ENCODE measurements around the gene XAGE3. TPM values are rescaled to one million over a fixed set of nuclear protein-coding genes. Genes with fewer than 3 reads are reported as not detected.
"Not testable (repeated sequence)": the region's sequence is repeated elsewhere in the genome, so short reads cannot be mapped to it uniquely, and the experiment has no call there.

XAGE3 gene
- total and polyA plus RNA-seq, 2 donors (not counting 1 experiment from before 2014, with no cell fraction given) = not detected

- H3K4me2 ChIP-seq (ENCODE audit: extremely low read depth, insufficient read depth, low read length); H3K27ac ChIP-seq (ENCODE audit: insufficient read depth, low read length); H3K36me3 ChIP-seq (ENCODE audit: control insufficient read depth, insufficient read depth, low read length); DNase-seq (ENCODE audit: low read depth in 2 of 2); H4K20me1 ChIP-seq (ENCODE audit: control insufficient read depth, extremely low read depth, insufficient read depth, low read length); H3K4me3 ChIP-seq (replicated peaks in 1 of 4; ENCODE audit: control extremely low read depth in 1 of 4, insufficient read depth in 1 of 4, low read depth in 3 of 4, low read length in 4 of 4); H3K9me3 ChIP-seq (ENCODE audit: control insufficient read depth, insufficient read depth, low read depth, low read length); H2AFZ ChIP-seq (ENCODE audit: low read length); H3K9ac ChIP-seq (ENCODE audit: insufficient read depth, low read length); H3K27me3 ChIP-seq (ENCODE audit: control insufficient read depth, insufficient read depth, low read length); H3K4me1 ChIP-seq (ENCODE audit: control insufficient read depth, extremely low read depth, insufficient read depth, low read length); H3K79me2 ChIP-seq (ENCODE audit: control insufficient read depth, insufficient read depth, low read length): not testable (repeated sequence)
Observed at GRCh38 chrX:52906072-52906471, 38.2 kb upstream of the XAGE3 start.

- DNase-seq (ENCODE audit: low read depth in 2 of 2) = not testable (repeated sequence)
Observed at GRCh38 chrX:52905531-52905930, 37.6 kb upstream of the XAGE3 start.

GRCh38 chrX:52896855-52897709 lies 29.2 kb upstream of the XAGE3 start, which contains the start of gene FAM156B:
Gene FAM156B (plus strand): TSS chrX:52897330. CDS start chrX:52907226, 9,896 bp downstream.
- H3K4me1 ChIP-seq (ENCODE audit: control insufficient read depth, extremely low read depth, insufficient read depth, low read length) = not testable (repeated sequence)

More at GRCh38 chrX:52905531-52905930, 37.6 kb upstream of the XAGE3 start:
- H2AFZ ChIP-seq (ENCODE audit: low read length); H3K79me2 ChIP-seq (ENCODE audit: control insufficient read depth, insufficient read depth, low read length); H4K20me1 ChIP-seq (ENCODE audit: control insufficient read depth, extremely low read depth, insufficient read depth, low read length); H3K4me2 ChIP-seq (ENCODE audit: extremely low read depth, insufficient read depth, low read length); H3K9me3 ChIP-seq (ENCODE audit: control insufficient read depth, insufficient read depth, low read depth, low read length); H3K4me1 ChIP-seq (ENCODE audit: control insufficient read depth, extremely low read depth, insufficient read depth, low read length); H3K36me3 ChIP-seq (ENCODE audit: control insufficient read depth, insufficient read depth, low read length); H3K27me3 ChIP-seq (ENCODE audit: control insufficient read depth, insufficient read depth, low read length); H3K9ac ChIP-seq (ENCODE audit: insufficient read depth, low read length); H3K27ac ChIP-seq (ENCODE audit: insufficient read depth, low read length); H3K4me3 ChIP-seq (replicated peaks in 1 of 4; ENCODE audit: control extremely low read depth in 1 of 4, insufficient read depth in 1 of 4, low read depth in 3 of 4, low read length in 4 of 4): not testable (repeated sequence)

GRCh38 chrX:52896438-52896837 lies 28.6 kb upstream of the XAGE3 start:
- not testable (repeated sequence) for H3K9ac ChIP-seq (ENCODE audit: insufficient read depth, low read length); H3K4me3 ChIP-seq (replicated peaks in 1 of 4; ENCODE audit: control extremely low read depth in 1 of 4, insufficient read depth in 1 of 4, low read depth in 3 of 4, low read length in 4 of 4); H3K27ac ChIP-seq (ENCODE audit: insufficient read depth, low read length); H2AFZ ChIP-seq (ENCODE audit: low read length); H3K79me2 ChIP-seq (ENCODE audit: control insufficient read depth, insufficient read depth, low read length); H4K20me1 ChIP-seq (ENCODE audit: control insufficient read depth, extremely low read depth, insufficient read depth, low read length); H3K4me1 ChIP-seq (ENCODE audit: control insufficient read depth, extremely low read depth, insufficient read depth, low read length); H3K27me3 ChIP-seq (ENCODE audit: control insufficient read depth, insufficient read depth, low read length); H3K4me2 ChIP-seq (ENCODE audit: extremely low read depth, insufficient read depth, low read length); H3K9me3 ChIP-seq (ENCODE audit: control insufficient read depth, insufficient read depth, low read depth, low read length); H3K36me3 ChIP-seq (ENCODE audit: control insufficient read depth, insufficient read depth, low read length); DNase-seq (ENCODE audit: low read depth in 2 of 2)

More at GRCh38 chrX:52896855-52897709, 29.2 kb upstream of the XAGE3 start, which contains the start of gene FAM156B:
- not testable (repeated sequence) for H3K4me3 ChIP-seq (replicated peaks in 1 of 4; ENCODE audit: control extremely low read depth in 1 of 4, insufficient read depth in 1 of 4, low read depth in 3 of 4, low read length in 4 of 4); H3K27ac ChIP-seq (ENCODE audit: insufficient read depth, low read length); H3K9me3 ChIP-seq (ENCODE audit: control insufficient read depth, insufficient read depth, low read depth, low read length); H3K27me3 ChIP-seq (ENCODE audit: control insufficient read depth, insufficient read depth, low read length); H3K9ac ChIP-seq (ENCODE audit: insufficient read depth, low read length); H3K79me2 ChIP-seq (ENCODE audit: control insufficient read depth, insufficient read depth, low read length); DNase-seq (ENCODE audit: low read depth in 2 of 2); H3K36me3 ChIP-seq (ENCODE audit: control insufficient read depth, insufficient read depth, low read length); H4K20me1 ChIP-seq (ENCODE audit: control insufficient read depth, extremely low read depth, insufficient read depth, low read length); H2AFZ ChIP-seq (ENCODE audit: low read length); H3K4me2 ChIP-seq (ENCODE audit: extremely low read depth, insufficient read depth, low read length)

- not testable (repeated sequence) for H3K4me3 ChIP-seq (replicated peaks in 1 of 4; ENCODE audit: control extremely low read depth in 1 of 4, insufficient read depth in 1 of 4, low read depth in 3 of 4, low read length in 4 of 4); H3K27ac ChIP-seq (ENCODE audit: insufficient read depth, low read length); H3K36me3 ChIP-seq (ENCODE audit: control insufficient read depth, insufficient read depth, low read length); H3K4me2 ChIP-seq (ENCODE audit: extremely low read depth, insufficient read depth, low read length); H3K9ac ChIP-seq (ENCODE audit: insufficient read depth, low read length); H3K4me1 ChIP-seq (ENCODE audit: control insufficient read depth, extremely low read depth, insufficient read depth, low read length); H3K9me3 ChIP-seq (ENCODE audit: control insufficient read depth, insufficient read depth, low read depth, low read length); DNase-seq (ENCODE audit: low read depth in 2 of 2); H3K79me2 ChIP-seq (ENCODE audit: control insufficient read depth, insufficient read depth, low read length); H4K20me1 ChIP-seq (ENCODE audit: control insufficient read depth, extremely low read depth, insufficient read depth, low read length); H3K27me3 ChIP-seq (ENCODE audit: control insufficient read depth, insufficient read depth, low read length); H2AFZ ChIP-seq (ENCODE audit: low read length)
Observed at GRCh38 chrX:52888090-52888489, 20.2 kb upstream of the XAGE3 start.

- not testable (repeated sequence) for H3K27ac ChIP-seq (ENCODE audit: insufficient read depth, low read length); H3K79me2 ChIP-seq (ENCODE audit: control insufficient read depth, insufficient read depth, low read length); H4K20me1 ChIP-seq (ENCODE audit: control insufficient read depth, extremely low read depth, insufficient read depth, low read length); H3K4me2 ChIP-seq (ENCODE audit: extremely low read depth, insufficient read depth, low read length); H3K4me3 ChIP-seq (replicated peaks in 1 of 4; ENCODE audit: control extremely low read depth in 1 of 4, insufficient read depth in 1 of 4, low read depth in 3 of 4, low read length in 4 of 4); DNase-seq (ENCODE audit: low read depth in 2 of 2); H3K9ac ChIP-seq (ENCODE audit: insufficient read depth, low read length); H3K9me3 ChIP-seq (ENCODE audit: control insufficient read depth, insufficient read depth, low read depth, low read length); H3K27me3 ChIP-seq (ENCODE audit: control insufficient read depth, insufficient read depth, low read length); H3K36me3 ChIP-seq (ENCODE audit: control insufficient read depth, insufficient read depth, low read length); H2AFZ ChIP-seq (ENCODE audit: low read length); H3K4me1 ChIP-seq (ENCODE audit: control insufficient read depth, extremely low read depth, insufficient read depth, low read length)
Observed at GRCh38 chrX:52887459-52887858, 19.6 kb upstream of the XAGE3 start.

GRCh38 chrX:52876386-52876785 lies 8.5 kb upstream of the XAGE3 start:
- not testable (repeated sequence) for H3K27ac ChIP-seq (ENCODE audit: insufficient read depth, low read length); H3K9ac ChIP-seq (ENCODE audit: insufficient read depth, low read length); H3K36me3 ChIP-seq (ENCODE audit: control insufficient read depth, insufficient read depth, low read length); H2AFZ ChIP-seq (ENCODE audit: low read length); H3K4me2 ChIP-seq (ENCODE audit: extremely low read depth, insufficient read depth, low read length); H3K4me3 ChIP-seq (replicated peaks in 1 of 4; ENCODE audit: control extremely low read depth in 1 of 4, insufficient read depth in 1 of 4, low read depth in 3 of 4, low read length in 4 of 4); H3K79me2 ChIP-seq (ENCODE audit: control insufficient read depth, insufficient read depth, low read length); H4K20me1 ChIP-seq (ENCODE audit: control insufficient read depth, extremely low read depth, insufficient read depth, low read length); H3K4me1 ChIP-seq (ENCODE audit: control insufficient read depth, extremely low read depth, insufficient read depth, low read length); H3K9me3 ChIP-seq (ENCODE audit: control insufficient read depth, insufficient read depth, low read depth, low read length); H3K27me3 ChIP-seq (ENCODE audit: control insufficient read depth, insufficient read depth, low read length); DNase-seq (ENCODE audit: low read depth in 2 of 2)
